NB4 (cell line): ENCODE results near the gene SLC38A4.

ENCODE experiments used
- CTCF ChIP-seq: IDR thresholded peaks from one replicate; pipeline ENCODE4 v1.5.1; 2012; ENCODE audit warnings: low read depth, low read length
- MAX ChIP-seq: IDR thresholded peaks from 2 replicates; pipeline ENCODE4 v1.6.1; 2011; ENCODE audit warnings: low read depth, low read length
- MYC ChIP-seq: IDR thresholded peaks from 2 replicates; pipeline ENCODE4 v1.6.1; 2011; ENCODE audit warnings: low read depth, low read length
- POLR2A ChIP-seq: IDR thresholded peaks from 2 replicates; pipeline ENCODE4 v1.6.1; 2011; ENCODE audit warnings: mild to moderate bottlenecking; ENCODE audit not compliant: insufficient read length; ENCODE audit errors: extremely low read depth

GRCh38 chr12:46725332-46725731 is 100.5 kb downstream of the SLC38A4 start:
- TF ChIP-seq CTCF (no peak), POLR2A (no peak), MAX (no peak), MYC (no peak)
